MCF 10A (cell line): ENCODE data around the gene MPP2. TPM values are rescaled to one million over a fixed set of nuclear protein-coding genes. Genes with fewer than 3 reads are reported as not detected.

Experiments
- BruUV-seq: library from RNA; stranded (reverse); fragments of 400-500 nt; replicated peaks from 2 replicates; lab custom pipeline; 2021; lab: Mats Ljungman, UMichigan
- CTCF ChIA-PET: fragments of 300-600 bp; sonication (Branson Sonifier 250); formaldehyde crosslinking; extraction: SDS; loops from one replicate; lab custom pipeline; 2021; ENCODE audit warnings: antibody characterized with exemption, inconsistent platforms; lab: Yijun Ruan, JAX
- POLR2A ChIA-PET: fragments of 300-600, 350-650 bp; sonication (Branson Sonifier 250); formaldehyde crosslinking; extraction: SDS; loops from one replicate; lab custom pipeline; 2020; ENCODE audit warnings: antibody characterized with exemption, inconsistent platforms; lab: Yijun Ruan, JAX
- DNase-seq: peaks from one replicate; pipeline ENCODE4 v3.0.0-alpha.2; 2018; ENCODE audit not compliant: unreplicated experiment
- H3K27ac Mint-ChIP-seq: one replicate; pipeline ENCODE4 v1.8.0; 2022; ENCODE audit warnings: mild to moderate bottlenecking, low read depth, mixed read lengths; ENCODE audit not compliant: unreplicated experiment
- H3K27me3 Mint-ChIP-seq: one replicate; pipeline ENCODE4 v1.8.0; 2022; ENCODE audit warnings: mixed read lengths; ENCODE audit not compliant: insufficient read depth, unreplicated experiment
- H3K36me3 Mint-ChIP-seq: one replicate; pipeline ENCODE4 v1.8.0; 2022; ENCODE audit warnings: mild to moderate bottlenecking, moderate library complexity, mixed read lengths; ENCODE audit not compliant: insufficient read depth, unreplicated experiment
- H3K4me1 Mint-ChIP-seq: one replicate; pipeline ENCODE4 v1.8.0; 2022; ENCODE audit warnings: mixed read lengths; ENCODE audit not compliant: insufficient read depth, unreplicated experiment
- H3K4me3 Mint-ChIP-seq: one replicate; pipeline ENCODE4 v1.8.0; 2022; ENCODE audit warnings: mild to moderate bottlenecking, moderate library complexity, mixed read lengths; ENCODE audit not compliant: unreplicated experiment
- H3K9me3 Mint-ChIP-seq: one replicate; pipeline ENCODE4 v1.8.0; 2022; ENCODE audit warnings: mixed read lengths; ENCODE audit not compliant: unreplicated experiment
- CTCF ChIP-seq: fragments of 200-600 bp; IDR thresholded peaks from one replicate; pipeline ENCODE4 v1.8.0; 2022; ENCODE audit warnings: antibody characterized with exemption, mild to moderate bottlenecking; ENCODE audit not compliant: unreplicated experiment
- intact Hi-C: fragments of 100-400 bp; cut with micrococcal nuclease; formaldehyde crosslinking; loops from 2 replicates; pipeline ENCODE4 v1.14.1; 2022
- total RNA-seq: library from RNA; stranded (reverse); gene quantifications from 2 replicates; pipeline ENCODE4 v1.2.3, GENCODE V29; 2022

MPP2 gene
- total RNA-seq, 1 experiment from 2014 or later: not detected

- Mint-ChIP-seq H3K4me3 (no peak overlapping the region), H3K9me3 (no peaks in the 10 kb centered on the region), H3K4me1 (peaks cover 6% of the 10 kb centered on the region), H3K27ac (no peak overlapping the region), H3K27me3 (peaks cover 33% of the 10 kb centered on the region), H3K36me3 (no peaks in the 10 kb centered on the region)
- ChIA-PET CTCF (interaction anchor here (0.6 to 4.9 kb wide), 17 partner anchors 8 to 991 kb away, joined by 3 to 87 read pairs (median 4); partner anchors contain the start of gene MPP2), POLR2A (no interaction called here)
- BruUV-seq: no TSS peak
- DNase-seq: no peak
- no peak for TF ChIP-seq CTCF
- intact Hi-C loops: loop anchor here (2.0 to 5.0 kb wide), 2 partner anchors 161 to 287 kb away; no protein-coding TSS in a partner anchor
Measured at GRCh38 chr17:43879723-43880419, 27.5 kb downstream of the MPP2 start.

DNA sequence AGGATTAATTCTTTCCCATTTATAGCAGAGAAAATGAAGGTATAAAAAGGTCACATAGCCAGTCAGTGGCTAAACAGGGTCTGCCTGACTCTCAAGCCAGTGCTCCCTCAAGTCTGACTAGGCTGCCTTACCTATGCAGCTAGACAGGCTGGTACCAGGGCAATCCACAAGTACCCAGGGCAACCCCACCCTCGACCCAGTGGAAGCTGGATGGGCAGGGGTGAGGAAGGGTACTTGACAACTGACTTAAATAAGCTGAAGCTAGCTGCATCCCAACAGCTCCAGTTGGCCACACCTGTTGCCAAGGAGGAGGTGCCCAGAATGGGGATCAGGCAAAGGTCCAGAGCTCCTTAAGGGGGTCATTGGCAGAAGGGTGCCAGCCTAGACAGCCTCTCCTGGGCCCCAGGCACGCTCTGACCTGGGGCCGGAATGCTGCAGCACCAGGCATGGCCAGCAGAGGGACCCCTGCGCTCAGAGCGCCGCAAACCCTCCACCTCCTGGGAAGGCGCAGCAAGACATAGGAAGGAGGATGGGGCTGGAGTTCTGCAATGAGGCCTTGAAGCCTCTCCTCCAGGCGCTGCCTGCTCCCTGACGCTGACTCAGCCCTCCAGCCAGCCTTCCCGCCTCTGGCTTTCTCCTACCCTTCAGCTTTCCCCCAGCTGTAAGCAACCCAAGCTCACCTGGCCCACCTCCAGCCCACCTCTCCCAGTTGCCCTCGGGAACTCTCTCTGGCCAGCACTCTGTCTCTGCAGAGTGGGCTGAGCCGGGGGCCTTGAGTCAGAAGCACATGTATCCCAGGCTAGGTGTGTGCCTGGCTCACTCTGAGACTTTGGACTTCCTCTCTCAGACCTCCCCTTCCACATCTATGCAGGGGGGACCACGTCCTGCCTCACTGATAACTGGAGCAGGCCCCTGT lies 28.8 kb downstream of the MPP2 start:
- Mint-ChIP-seq H3K36me3 (no peaks in the 10 kb centered on the region), H3K27me3 (peaks cover 25% of the 10 kb centered on the region), H3K4me1 (peaks cover 6% of the 10 kb centered on the region), H3K27ac (no peak overlapping the region), H3K9me3 (no peaks in the 10 kb centered on the region), H3K4me3 (no peak overlapping the region)
- peak; percentile 78 for DNase-seq
- ChIA-PET POLR2A (interaction anchor here (0.6 to 1.2 kb wide), 3 partner anchors 26 to 115 kb away, joined by 3 read pairs; no protein-coding TSS in a partner anchor), CTCF (interaction anchor here (0.5 to 4.9 kb wide), 50 partner anchors 10 to 756 kb away, joined by 3 to 87 read pairs (median 4); partner anchors contain the start of genes CD300LG and MPP2)
- peak; percentile 86 for TF ChIP-seq CTCF
- BruUV-seq: no TSS peak
- intact Hi-C loops: loop anchor here (1.0 to 5.0 kb wide), 4 partner anchors 66 to 289 kb away; no protein-coding TSS in a partner anchor

- peaks cover 16% of the 10 kb centered on the region for H3K27me3 Mint-ChIP-seq
- POLR2A ChIA-PET: interaction anchor here (0.6 to 1.2 kb wide), 2 partner anchors 68 to 116 kb away, joined by 3 read pairs; no protein-coding TSS in a partner anchor
- CTCF ChIA-PET: interaction anchor here (0.5 to 4.9 kb wide), 47 partner anchors 9 to 757 kb away, joined by 3 to 87 read pairs (median 4); partner anchors contain the start of genes CD300LG and MPP2
- intact Hi-C loops: loop anchor here (1.0 to 5.0 kb wide), 4 partner anchors 67 to 290 kb away; no protein-coding TSS in a partner anchor
- H3K36me3 Mint-ChIP-seq: no peaks in the 10 kb centered on the region
- peaks cover 6% of the 10 kb centered on the region for H3K4me1 Mint-ChIP-seq
- no peak for TF ChIP-seq CTCF
- no peaks in the 10 kb centered on the region for H3K9me3 Mint-ChIP-seq
- H3K4me3 Mint-ChIP-seq: no peak overlapping the region
- no peak for DNase-seq
- H3K27ac Mint-ChIP-seq: no peak overlapping the region
- BruUV-seq: no TSS peak
Measured at GRCh38 chr17:43877451-43878155, 29.7 kb downstream of the MPP2 start.
